ENCODE measurements around the gene FRMPD1.

FRMPD1 gene

GRCh38 chr9:37632479-37632878, 18.3 kb upstream of the FRMPD1 start:
- no peak for DNase-seq

- DNase-seq: no peak
These were observed 14.9 kb upstream of the FRMPD1 start for GRCh38 chr9:37635808-37636207.

- no peak for DNase-seq
These were observed 14.0 kb upstream of the FRMPD1 start for GRCh38 chr9:37636511-37637448.

- DNase-seq: no peak
These were observed 11.5 kb upstream of the FRMPD1 start for GRCh38 chr9:37639109-37639762.

- DNase-seq: no peak
These were observed 10.9 kb upstream of the FRMPD1 start for GRCh38 chr9:37639841-37640240.

- no peak for DNase-seq
These were observed 10.5 kb upstream of the FRMPD1 start for GRCh38 chr9:37640246-37640645.

GRCh38 chr9:37641331-37641730, 9.4 kb upstream of the FRMPD1 start:
- DNase-seq: no peak

- DNase-seq: no peak
These were observed 7.5 kb upstream of the FRMPD1 start for GRCh38 chr9:37643214-37643613.

GRCh38 chr9:37645903-37646506, 4.7 kb upstream of the FRMPD1 start:
- no peak for DNase-seq

- no peak for DNase-seq
These were observed 368 bp upstream of the FRMPD1 start for GRCh38 chr9:37650299-37650872.

GRCh38 chr9:37652261-37652660, 1.5 kb downstream of the FRMPD1 start:
- DNase-seq: no peak

GRCh38 chr9:37653385-37653784, 2.6 kb downstream of the FRMPD1 start:
- no peak for DNase-seq

GRCh38 chr9:37656936-37657335, 6.2 kb downstream of the FRMPD1 start:
- no peak for DNase-seq

- no peak for DNase-seq
These were observed 9.9 kb downstream of the FRMPD1 start for GRCh38 chr9:37660691-37661090.

GRCh38 chr9:37663926-37664325, 13.2 kb downstream of the FRMPD1 start:
- DNase-seq: no peak

- DNase-seq: no peak
These were observed 17.0 kb downstream of the FRMPD1 start for GRCh38 chr9:37667706-37668105.

GRCh38 chr9:37668116-37668601, 17.4 kb downstream of the FRMPD1 start:
- no peak for DNase-seq

- no peak for DNase-seq
These were observed 18.5 kb downstream of the FRMPD1 start for GRCh38 chr9:37669232-37669631.

GRCh38 chr9:37675661-37676060, 24.9 kb downstream of the FRMPD1 start:
- no peak for DNase-seq

GRCh38 chr9:37676411-37676830, 25.7 kb downstream of the FRMPD1 start:
- no peak for DNase-seq

- DNase-seq: no peak
These were observed 26.7 kb downstream of the FRMPD1 start for GRCh38 chr9:37677435-37677834.

- no peak for DNase-seq
These were observed 28.1 kb downstream of the FRMPD1 start for GRCh38 chr9:37678789-37679273.

All from activated CD8-positive, alpha-beta memory T cell treated with anti-CD3 and anti-CD28 coated beads, Interleukin-2, amount 50 U/mL, for 4 hours (primary cell).